K562 (cell line): ENCODE measurements around the gene ARID5B. TPM values are rescaled to one million over a fixed set of nuclear protein-coding genes. Genes with fewer than 3 reads are reported as not detected.
"Not testable (repeated sequence)": the region's sequence is repeated elsewhere in the genome, so short reads cannot be mapped to it uniquely, and the experiment has no call there.

Source experiments
- ATAC-seq: fragments of 200-7000 bp; cut with Tn5 transposase; 3 replicates; pipeline ENCODE4 v1.9.1; 2020; ENCODE audit warnings: moderate library complexity
- BruUV-seq: library from RNA; stranded (reverse); fragments of 400-500 nt; replicated peaks from 2 replicates; lab custom pipeline; 2021; lab: Mats Ljungman, UMichigan
- CTCF ChIA-PET: fragments of 300-600 bp; formaldehyde crosslinking; extraction: SDS; loops from one replicate; lab custom pipeline; 2021; ENCODE audit warnings: low intra/inter-chr PET ratio; lab: Yijun Ruan, JAX
- POLR2A ChIA-PET: fragments of 300-600, 350-650 bp; sonication (Branson Sonifier 250); formaldehyde crosslinking; extraction: SDS; loops from one replicate; lab custom pipeline; 2021; ENCODE audit warnings: antibody characterized with exemption, inconsistent platforms; lab: Yijun Ruan, JAX
- DNase-seq, 4 experiments: peaks; one replicate each; pipeline versions ENCODE4 v3.0.0 to v3.0.0-alpha.2; 2011 to 2018; ENCODE audit warnings: low spot score in 3 of 4, mixed read lengths in 3 of 4; ENCODE audit errors: extremely low read depth in 1 of 4
- FAIRE-seq: peaks from 2 replicates; lab custom pipeline; 2011; peaks lifted over from hg19 to GRCh38; lab: Jason Lieb, UNC
- H2AFZ ChIP-seq: 2 replicates; pipeline ENCODE4 v1.6.0; 2011; ENCODE audit warnings: low read depth, low read length, control low read depth, inconsistent platforms
- H3K27ac ChIP-seq: fragments of 200-600 bp; 3 replicates; pipeline ENCODE4 v1.8.0; 2011; ENCODE audit warnings: low read depth, mild to moderate bottlenecking, control low read depth, inconsistent platforms, low read length, moderate library complexity, mixed read lengths; ENCODE audit errors: extremely low read depth
- H3K27me3 ChIP-seq, 2 experiments: fragments of 300-600 bp in 1 of 2; 2 replicates in 1 of 2; 3 replicates in 1 of 2; pipeline versions ENCODE4 v1.6.0 to v1.8.0; 2011; ENCODE audit warnings: inconsistent platforms in 2 of 2, low read length in 2 of 2, mild to moderate bottlenecking in 1 of 2, mixed read lengths in 1 of 2, moderate library complexity in 1 of 2; ENCODE audit not compliant: control insufficient read depth in 2 of 2, insufficient read depth in 2 of 2
- H3K36me3 ChIP-seq: fragments of 300-600 bp; 3 replicates; pipeline ENCODE4 v1.8.0; 2011; ENCODE audit warnings: mild to moderate bottlenecking, low read length, inconsistent platforms; ENCODE audit not compliant: control insufficient read depth, insufficient read depth
- H3K4me1 ChIP-seq, 2 experiments: fragments of 200-600 bp in 1 of 2; replicated peaks in 1 of 2; 2 replicates in 1 of 2; 3 replicates in 1 of 2; pipeline versions ENCODE4 v1.5.1 to v1.8.0; 2011; ENCODE audit warnings: inconsistent platforms in 2 of 2, low read length in 2 of 2, mild to moderate bottlenecking in 1 of 2, mixed read lengths in 1 of 2, moderate library complexity in 1 of 2; ENCODE audit not compliant: control insufficient read depth in 2 of 2, insufficient read depth in 2 of 2
- H3K4me2 ChIP-seq: 2 replicates; pipeline ENCODE4 v1.6.1; 2011; ENCODE audit warnings: low read length, control low read depth, inconsistent platforms, mixed read lengths; ENCODE audit not compliant: insufficient read depth
- H3K4me3 ChIP-seq: fragments of 200-600 bp; sonication (generic), shearing (Covaris generic); 2 replicates; pipeline ENCODE4 v1.5.1; 2016; ENCODE audit warnings: control low read depth, inconsistent platforms
- H3K79me2 ChIP-seq: fragments of 200-600 bp; 3 replicates; pipeline ENCODE4 v1.8.0; 2011; ENCODE audit warnings: low read length, inconsistent platforms; ENCODE audit not compliant: control insufficient read depth, insufficient read depth
- H3K9ac ChIP-seq, 2 experiments: 2 replicates each; pipeline versions ENCODE4 v1.6.0 to v1.6.1; 2011; ENCODE audit warnings: low read depth in 2 of 2, low read length in 2 of 2, control low read depth in 1 of 2, inconsistent platforms in 1 of 2, mild to moderate bottlenecking in 1 of 2, mixed read lengths in 1 of 2; ENCODE audit not compliant: insufficient read depth in 1 of 2
- H3K9me1 ChIP-seq: one replicate; pipeline ENCODE4 v1.6.0; 2011; ENCODE audit warnings: inconsistent platforms, mild to moderate bottlenecking, low read length, moderate library complexity; ENCODE audit not compliant: control insufficient read depth, insufficient read depth
- H3K9me3 ChIP-seq: replicated peaks from 2 replicates; pipeline ENCODE4 v1.5.1; 2011; ENCODE audit warnings: low read depth, low read length, inconsistent platforms; ENCODE audit not compliant: control insufficient read depth, insufficient read depth
- H4K20me1 ChIP-seq: replicated peaks from 2 replicates; pipeline ENCODE4 v1.6.1; 2011; ENCODE audit warnings: low read length, inconsistent platforms, mixed read lengths; ENCODE audit not compliant: control insufficient read depth, insufficient read depth
- ASH1L ChIP-seq: fragments of 450-650 bp; IDR thresholded peaks from 2 replicates; pipeline ENCODE4 v1.6.1; 2018; ENCODE audit warnings: borderline replicate concordance, mild to moderate bottlenecking, low read depth; ENCODE audit not compliant: partially characterized antibody
- BMI1 ChIP-seq: fragments of 150-350 bp; IDR thresholded peaks from 2 replicates; pipeline ENCODE4 v1.6.1; 2014; ENCODE audit warnings: low read length
- GTF2E2 ChIP-seq: fragments of 200-800 bp; sonication (Bioruptor generic); IDR thresholded peaks from 2 replicates; pipeline ENCODE4 v1.6.1; 2016; ENCODE audit warnings: missing genetic modification characterization, missing compliant biosample characterization
- HMGN3 ChIP-seq: IDR thresholded peaks from 2 replicates; pipeline ENCODE4 v1.6.1; 2011; ENCODE audit warnings: borderline replicate concordance, low read depth, mild to moderate bottlenecking, mixed read lengths, low read length; ENCODE audit not compliant: insufficient read length; ENCODE audit errors: extremely low read depth
- POU5F1 ChIP-seq: fragments of 150-350 bp; IDR thresholded peaks from 2 replicates; pipeline ENCODE4 v1.6.1; 2014; ENCODE audit warnings: borderline replicate concordance, low read length, low read depth, mild to moderate bottlenecking; ENCODE audit not compliant: partially characterized antibody
- SIX5 ChIP-seq, 2 experiments: IDR thresholded peaks; 2 replicates each; pipeline ENCODE4 v1.6.1; 2011; ENCODE audit warnings: low read length in 2 of 2, borderline replicate concordance in 1 of 2, low read depth in 1 of 2, mild to moderate bottlenecking in 1 of 2, moderate library complexity in 1 of 2; ENCODE audit not compliant: insufficient read depth in 1 of 2
- SMAD4 ChIP-seq: fragments of 250-450 bp; sonication (Bioruptor Pico); conservative IDR thresholded peaks from 2 replicates; pipeline ENCODE4 v1.8.0; 2021; ENCODE audit warnings: inconsistent platforms, mild to moderate bottlenecking, moderate library complexity
- STAT5B ChIP-seq: fragments of 250-450 bp; sonication (Bioruptor Pico); IDR thresholded peaks from 2 replicates; pipeline ENCODE4 v1.8.0; 2021; ENCODE audit warnings: mild to moderate bottlenecking, inconsistent platforms
- ZC3H4 ChIP-seq: sonication (generic); formaldehyde crosslinking; IDR thresholded peaks from 2 replicates; pipeline ENCODE4 v1.9.0; 2021; ENCODE audit warnings: missing genetic modification reagents, borderline replicate concordance
- ZNF134 ChIP-seq: fragments of 250-450 bp; sonication (Bioruptor Pico); conservative IDR thresholded peaks from 2 replicates; pipeline ENCODE4 v1.4.0; 2020
- WGBS: fragments of 100-300 bp; shearing (Covaris generic); methylation state at CpG from one replicate; pipeline ENCODE4 v1.1.6; 2016; ENCODE audit warnings: low coverage, mixed read lengths; ENCODE audit not compliant: insufficient coverage; ENCODE audit errors: missing lambda C conversion rate; 5-methylcytosine and 5-hydroxymethylcytosine counted together
- in situ Hi-C: fragments of 300-500 bp; cut with MboI; formaldehyde crosslinking; loops from 4 replicates; pipeline ENCODE4 v1.15.0; 2018; ENCODE audit warnings: inconsistent platforms, mixed read lengths
- intact Hi-C: fragments of 100-400 bp; cut with micrococcal nuclease; formaldehyde crosslinking; loops from 2 replicates; pipeline ENCODE4 v1.14.2; 2022
- polyA plus RNA-seq, 8 experiments: library from polyadenylated mRNA; depleted of rRNA in 4 of 8; stranded (reverse) in 5 of 8; unstranded in 3 of 8; fragments of >200 nt; fragmentation: Nextera tagmentation in 2 of 8; fragmentation: Illumina TruSeq in 1 of 8; extraction: Ambion mirVana in 2 of 8; extraction: Trizol in 1 of 8; gene quantifications; 2 replicates each; pipeline versions ENCODE4 v1.2.1 to v1.2.3, GENCODE V29; 2011 to 2014; ENCODE audit warnings: inconsistent platforms in 1 of 8, missing spikeins in 1 of 8
- total RNA-seq, 7 experiments: library from RNA; depleted of rRNA in 6 of 7; stranded (reverse); fragments of >200 nt in 6 of 7; fragmentation: Illumina TruSeq in 2 of 7; extraction: Trizol in 2 of 7; gene quantifications; 2 replicates each; pipeline versions ENCODE4 v1.2.1 to v1.2.3, GENCODE V29; 2011 to 2021; ENCODE audit warnings: low replicate concordance in 1 of 7
- TF ChIP-seq, protein P1 (sequence below): sonication (generic); formaldehyde crosslinking; IDR thresholded peaks from 2 replicates; pipeline ENCODE4 v1.8.1; 2022; ENCODE audit warnings: missing genetic modification reagents

ARID5B gene
- total and polyA plus RNA-seq, 9 of the 15 experiments (the other 6 are each of a cell fraction or from before 2014, with no cell fraction given): 0.48 to 1.6 (median 0.80) TPM

DNA sequence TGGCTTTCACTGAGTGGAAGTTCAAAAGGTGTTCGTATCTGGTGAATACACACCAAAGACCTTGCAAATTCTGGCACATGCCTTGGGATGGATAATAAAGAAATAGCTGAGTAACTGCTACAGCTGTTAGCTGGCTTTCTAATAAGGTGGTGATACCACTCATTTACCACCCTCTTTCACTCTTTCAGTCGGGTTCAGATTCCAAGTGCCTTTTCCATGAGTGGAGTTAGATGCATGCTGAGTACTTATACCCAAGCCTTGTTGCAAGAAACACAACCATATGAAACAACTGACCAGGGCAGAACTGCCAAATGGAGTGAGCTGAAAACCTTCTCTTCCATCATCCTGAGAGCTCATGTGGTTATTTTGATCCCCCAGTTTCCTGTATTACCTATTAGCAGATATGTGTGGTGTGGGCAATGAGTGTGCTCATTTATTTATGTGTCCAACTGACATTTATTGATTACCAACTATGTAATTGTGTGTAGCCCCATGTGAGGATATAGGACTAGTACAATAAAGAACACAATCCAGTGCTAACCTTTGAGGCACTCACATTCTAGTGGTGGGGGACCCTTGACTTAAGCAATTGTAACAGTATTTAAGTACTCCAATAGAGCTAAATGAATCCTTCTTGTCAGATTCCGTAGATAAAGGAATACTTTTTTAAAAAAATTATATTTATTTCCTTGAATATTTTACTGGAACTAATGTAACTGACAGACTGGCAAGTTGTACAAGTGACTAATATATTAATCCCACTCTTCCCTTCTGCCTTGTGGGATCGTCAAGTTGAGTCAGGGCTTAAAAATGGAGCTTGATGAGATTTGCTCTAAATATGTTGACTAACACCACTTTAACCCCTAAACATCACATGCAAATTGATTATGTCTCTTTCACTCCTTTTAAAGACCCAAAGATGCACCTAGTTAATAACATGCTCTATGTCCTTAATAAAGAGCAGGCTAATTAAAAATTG lies 124.7 kb downstream of the ARID5B start (continued):
- TF ChIP-seq HMGN3 (no peak), GTF2E2 (tag) (no peak), BMI1 (no peak)

DNA sequence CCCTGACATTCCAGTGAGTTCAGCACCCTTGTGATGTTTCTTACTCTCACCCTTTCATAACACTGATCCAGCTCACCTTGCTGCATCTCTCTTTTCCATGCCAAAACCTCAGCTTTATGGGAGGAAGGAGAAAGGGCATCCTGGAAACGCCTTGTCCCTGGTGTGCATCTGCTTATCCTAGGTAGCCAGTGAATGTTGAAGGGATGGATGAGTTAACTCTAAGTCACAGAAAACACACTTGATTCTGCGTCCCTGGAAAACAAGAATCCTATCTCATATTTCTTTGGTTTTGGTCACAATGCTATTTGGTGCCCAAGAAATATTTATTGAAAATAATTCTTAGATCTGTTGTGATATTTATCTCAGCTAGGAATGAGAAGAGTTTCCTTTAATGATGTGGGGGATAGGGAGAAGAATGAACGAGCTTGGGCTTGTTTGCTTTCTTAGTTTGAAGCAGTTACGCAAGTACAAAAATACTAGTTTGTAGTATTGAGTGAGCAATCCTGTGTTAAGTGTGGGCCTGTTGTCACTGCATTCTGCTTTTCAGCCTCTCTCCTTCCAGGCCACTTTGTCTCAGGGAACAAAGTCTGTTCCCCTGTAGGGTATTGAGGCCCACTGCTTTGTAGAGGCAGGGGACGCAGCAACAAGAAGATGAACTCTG lies 126.5 kb downstream of the ARID5B start:
- Histone ChIP-seq H3K79me2 (no peaks in the 10 kb centered on the region), H3K27me3 (no peaks in the 10 kb centered on the region; a peak in 1 of 5 replicates), H3K27ac (no peak overlapping the region), H3K4me1 (no peaks in the 10 kb centered on the region), H3K9ac (no peak overlapping the region), H3K4me2 (no peak overlapping the region), H3K9me3 (no peaks in the 10 kb centered on the region), H3K36me3 (no peaks in the 10 kb centered on the region), H4K20me1 (no peaks in the 10 kb centered on the region), H2AFZ (no peak overlapping the region), H3K4me3 (no peak overlapping the region), H3K9me1 (no peaks in the 10 kb centered on the region)
- CTCF ChIA-PET: no interaction called here
- POLR2A ChIA-PET: no interaction called here
- TF ChIP-seq ZC3H4: no peak
- no peak for TF ChIP-seq SIX5 (IDR thresholded peaks at IDR 0.05; ENCODE audit: borderline replicate concordance in 1 of 2, insufficient read depth in 1 of 2, low read depth in 1 of 2, low read length in 2 of 2)
- TF ChIP-seq ZNF134 (CRISPR knock-in tag): no peak
- no peak for TF ChIP-seq POU5F1
- TF ChIP-seq ASH1L: no peak
- no peak for TF ChIP-seq STAT5B (CRISPR knock-in tag)
- no peak for TF ChIP-seq SMAD4
- TF ChIP-seq, protein P1, sequence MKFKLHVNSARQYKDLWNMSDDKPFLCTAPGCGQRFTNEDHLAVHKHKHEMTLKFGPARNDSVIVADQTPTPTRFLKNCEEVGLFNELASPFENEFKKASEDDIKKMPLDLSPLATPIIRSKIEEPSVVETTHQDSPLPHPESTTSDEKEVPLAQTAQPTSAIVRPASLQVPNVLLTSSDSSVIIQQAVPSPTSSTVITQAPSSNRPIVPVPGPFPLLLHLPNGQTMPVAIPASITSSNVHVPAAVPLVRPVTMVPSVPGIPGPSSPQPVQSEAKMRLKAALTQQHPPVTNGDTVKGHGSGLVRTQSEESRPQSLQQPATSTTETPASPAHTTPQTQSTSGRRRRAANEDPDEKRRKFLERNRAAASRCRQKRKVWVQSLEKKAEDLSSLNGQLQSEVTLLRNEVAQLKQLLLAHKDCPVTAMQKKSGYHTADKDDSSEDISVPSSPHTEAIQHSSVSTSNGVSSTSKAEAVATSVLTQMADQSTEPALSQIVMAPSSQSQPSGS: no peak
- ATAC-seq (no peak), FAIRE-seq (no peak), DNase-seq (no peak)
- intact Hi-C loops (no loop called here), in situ Hi-C loops (no loop called here)
- 31% methylated on average over 5 of the region's 5 CpGs for WGBS
- BruUV-seq: no TSS peak

GRCh38 chr10:62028502-62028842 lies 127.0 kb downstream of the ARID5B start:
- H3K27ac ChIP-seq, BruUV-seq, in situ Hi-C loops: not testable (repeated sequence)

More at GRCh38 chr10:62028502-62028842, 127.0 kb downstream of the ARID5B start:
- H2AFZ ChIP-seq, H3K4me1 ChIP-seq, H3K4me2 ChIP-seq, H3K27me3 ChIP-seq, H3K9ac ChIP-seq, H3K36me3 ChIP-seq, H3K9me3 ChIP-seq, CTCF ChIA-PET, intact Hi-C loops, H3K9me1 ChIP-seq, H3K4me3 ChIP-seq, H4K20me1 ChIP-seq, ATAC-seq, DNase-seq, H3K79me2 ChIP-seq, FAIRE-seq: not testable (repeated sequence)
- 25% methylated on average over 5 of the region's 5 CpGs for whole genome bisulfite sequencing
- POLR2A ChIA-PET: interaction anchor here (0.6 to 1.0 kb wide), 2 partner anchors 14 to 1676 kb away, joined by 3 read pairs; no protein-coding TSS in a partner anchor
